Measurements from ENCODE around the gene FAM174B.

The FAM174B gene

GRCh38 chr15:92620991-92621390 lies 34.6 kb downstream of the FAM174B start:
- Histone ChIP-seq H3K27me3 (ENCODE audit: control insufficient read depth, insufficient read depth, low read length) (no peaks in the 10 kb centered on the region), H3K27ac (ENCODE audit: low read depth, low read length) (no peak overlapping the region), H3K36me3 (ENCODE audit: control insufficient read depth, insufficient read depth, low read length) (no peaks in the 10 kb centered on the region), H3K4me3 (ENCODE audit: low read length) (no peak overlapping the region), H3K4me1 (ENCODE audit: control insufficient read depth, insufficient read depth, low read length) (peaks cover 49% of the 10 kb centered on the region), H3K9ac (ENCODE audit: low read length) (no peak overlapping the region)

DNA sequence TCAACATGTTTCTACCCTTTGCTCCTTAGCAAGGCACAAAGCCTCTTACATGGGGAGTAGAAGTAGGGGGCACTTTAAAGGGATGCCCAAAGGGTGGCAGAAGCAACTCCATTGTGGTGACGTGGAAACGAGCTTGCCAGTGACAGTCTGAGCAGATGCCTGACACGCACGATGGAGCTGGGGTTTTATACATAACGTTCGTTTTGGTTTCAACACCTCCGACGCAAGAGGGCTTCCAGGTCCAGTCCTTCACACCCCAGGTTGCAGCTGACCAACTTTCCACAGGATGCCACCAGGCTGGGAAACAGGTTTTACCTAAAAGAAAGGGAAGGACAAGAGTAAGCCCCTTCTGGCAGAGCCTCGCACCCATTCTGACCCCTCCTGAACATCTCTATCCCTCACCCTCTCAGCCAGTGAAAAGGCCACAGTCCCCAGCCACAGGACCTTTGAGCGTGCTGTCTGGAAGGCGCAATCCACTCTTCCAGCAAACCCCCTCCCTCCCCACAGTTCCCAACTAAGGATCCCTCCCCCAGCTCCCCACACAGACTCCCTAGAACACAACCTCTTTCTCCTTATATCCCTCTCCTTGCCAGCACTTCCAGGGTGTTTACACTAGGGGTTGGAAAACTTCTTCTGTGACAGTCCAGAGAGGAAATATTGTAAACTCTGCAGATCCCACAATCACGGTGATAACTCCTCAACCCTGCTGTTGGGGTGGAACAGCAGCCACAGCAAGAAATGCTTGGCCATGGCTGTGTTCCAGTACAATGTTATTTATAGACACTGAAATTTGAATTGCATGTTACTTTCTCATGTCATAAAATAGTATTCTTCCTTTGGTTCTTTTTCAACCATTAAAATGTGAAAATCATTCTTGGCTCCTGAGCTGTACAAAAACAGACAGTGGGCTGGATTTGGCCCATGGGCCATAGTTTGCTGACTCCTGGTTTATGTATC lies 36.2 kb downstream of the FAM174B start:
- Histone ChIP-seq H3K27ac (ENCODE audit: low read depth, low read length) (peak overlapping the region; percentile 74), H3K27me3 (ENCODE audit: control insufficient read depth, insufficient read depth, low read length) (no peaks in the 10 kb centered on the region), H3K4me3 (ENCODE audit: low read length) (no peak overlapping the region), H3K4me1 (ENCODE audit: control insufficient read depth, insufficient read depth, low read length) (peaks cover 40% of the 10 kb centered on the region), H3K36me3 (ENCODE audit: control insufficient read depth, insufficient read depth, low read length) (no peaks in the 10 kb centered on the region), H3K9ac (ENCODE audit: low read length) (no peak overlapping the region)

GRCh38 chr15:92617549-92618520 lies 37.7 kb downstream of the FAM174B start:
- no peak overlapping the region for H3K9ac ChIP-seq (ENCODE audit: low read length)

DNA sequence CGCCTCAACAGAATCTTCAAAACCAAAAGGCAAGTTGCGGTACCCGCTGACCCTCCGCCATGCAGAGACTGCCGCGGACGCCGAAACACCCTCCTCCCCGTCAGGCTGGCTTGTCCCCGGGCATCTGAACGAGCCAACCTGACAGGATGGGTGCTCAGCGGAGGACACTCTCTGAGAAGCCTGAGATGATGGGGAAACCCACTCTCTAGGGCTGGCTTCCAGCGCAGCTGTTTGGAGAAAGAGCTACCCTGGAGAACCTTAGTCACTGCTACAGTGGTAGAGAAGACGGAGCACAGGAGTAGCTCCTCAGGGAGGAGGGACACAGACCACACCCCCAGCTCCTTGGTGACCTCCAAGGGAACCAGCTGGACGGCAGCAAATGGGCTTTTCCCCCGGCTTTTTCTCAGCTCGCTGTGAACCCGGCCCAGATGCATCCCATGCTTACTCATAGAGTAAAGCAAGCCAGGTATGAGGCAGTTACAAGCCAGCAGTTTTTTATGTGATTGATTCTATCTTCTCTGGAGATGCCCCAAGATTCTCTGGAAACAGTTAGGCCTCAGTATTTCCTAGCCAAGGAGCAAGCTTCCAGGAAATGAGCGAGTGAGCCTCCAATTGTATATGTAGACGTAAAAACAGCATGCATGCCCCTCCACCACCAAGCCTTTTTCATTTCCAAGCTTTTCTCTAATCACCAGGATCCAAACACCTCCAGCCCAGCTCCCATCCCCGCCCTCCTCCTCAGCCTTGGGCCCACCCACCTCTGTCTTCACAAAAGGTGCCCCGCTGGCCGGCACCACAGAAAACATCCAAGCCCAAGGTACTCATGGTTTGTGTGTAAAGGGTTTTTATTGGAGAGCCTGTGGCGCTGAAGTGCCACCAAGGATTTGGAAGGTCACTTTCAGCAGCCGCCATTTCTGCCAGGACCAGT lies 38.7 kb downstream of the FAM174B start:
- Histone ChIP-seq H3K4me3 (ENCODE audit: low read length) (no peak overlapping the region), H3K27me3 (ENCODE audit: control insufficient read depth, insufficient read depth, low read length) (no peaks in the 10 kb centered on the region), H3K27ac (ENCODE audit: low read depth, low read length) (peak overlapping the region; percentile 74), H3K9ac (ENCODE audit: low read length) (no peak overlapping the region), H3K4me1 (ENCODE audit: control insufficient read depth, insufficient read depth, low read length) (peaks cover 34% of the 10 kb centered on the region), H3K36me3 (ENCODE audit: control insufficient read depth, insufficient read depth, low read length) (no peaks in the 10 kb centered on the region)

More at GRCh38 chr15:92617549-92618520, 37.7 kb downstream of the FAM174B start:
- H3K4me3 ChIP-seq (ENCODE audit: low read length), result no peak overlapping the region
- H3K36me3 ChIP-seq (ENCODE audit: control insufficient read depth, insufficient read depth, low read length), result no peaks in the 10 kb centered on the region
- H3K27me3 ChIP-seq (ENCODE audit: control insufficient read depth, insufficient read depth, low read length), result no peaks in the 10 kb centered on the region
- peak overlapping the region; percentile 74 for H3K27ac ChIP-seq (ENCODE audit: low read depth, low read length)
- H3K4me1 ChIP-seq (ENCODE audit: control insufficient read depth, insufficient read depth, low read length), result peaks cover 31% of the 10 kb centered on the region

DNA sequence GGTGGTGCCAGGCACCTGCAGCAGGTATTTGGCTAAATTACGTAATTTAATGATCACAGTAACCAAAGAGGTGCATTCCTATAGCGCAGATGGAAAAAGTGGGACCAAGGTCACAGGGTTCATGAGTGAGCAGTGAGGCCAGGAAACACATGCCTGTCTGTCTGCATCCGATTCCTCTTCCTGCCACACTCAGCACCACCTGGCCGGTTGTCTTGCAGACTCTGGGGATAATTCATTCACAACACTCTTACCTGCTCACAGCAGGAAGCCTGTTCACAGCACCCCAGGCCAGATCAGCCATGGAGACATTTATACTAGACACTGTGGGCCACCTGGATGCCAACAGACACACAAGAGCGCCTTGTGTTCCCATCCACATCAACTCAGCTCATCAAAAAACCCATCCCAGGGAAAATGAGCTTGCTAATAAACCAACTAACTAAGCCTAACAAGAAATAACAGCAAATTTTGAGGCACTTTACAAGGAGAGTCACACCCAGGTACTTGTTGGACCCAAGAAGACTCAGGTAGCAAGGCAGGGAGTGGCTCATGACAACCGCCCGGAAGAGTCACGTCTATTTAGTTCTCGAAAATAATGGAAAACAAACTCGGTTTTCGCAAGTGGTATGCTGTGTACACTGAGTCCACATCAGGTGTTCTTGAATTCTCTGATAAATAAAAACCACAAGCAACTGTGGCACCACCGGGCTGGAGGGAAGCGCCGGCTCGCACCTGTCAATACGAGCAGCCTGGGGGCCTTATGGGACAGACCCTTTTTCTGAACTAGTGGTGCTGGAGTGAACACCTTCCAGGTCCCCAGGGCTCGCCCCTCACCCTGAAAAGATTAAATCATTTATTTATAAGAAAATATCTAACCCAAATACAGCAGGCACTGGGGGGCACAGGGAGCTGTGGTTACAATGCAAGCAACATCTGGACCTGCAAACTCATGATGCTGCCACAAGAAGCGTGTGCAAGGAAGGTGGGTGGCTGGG lies 40.5 kb downstream of the FAM174B start:
- no peak overlapping the region for H3K27ac ChIP-seq (ENCODE audit: low read depth, low read length)
- H3K27me3 ChIP-seq (ENCODE audit: control insufficient read depth, insufficient read depth, low read length), result no peaks in the 10 kb centered on the region
- peaks cover 27% of the 10 kb centered on the region for H3K4me1 ChIP-seq (ENCODE audit: control insufficient read depth, insufficient read depth, low read length)
- no peaks in the 10 kb centered on the region for H3K36me3 ChIP-seq (ENCODE audit: control insufficient read depth, insufficient read depth, low read length)
- no peak overlapping the region for H3K4me3 ChIP-seq (ENCODE audit: low read length)
- no peak overlapping the region for H3K9ac ChIP-seq (ENCODE audit: low read length)

- Histone ChIP-seq H3K27me3 (ENCODE audit: control insufficient read depth, insufficient read depth, low read length) (no peaks in the 10 kb centered on the region), H3K27ac (ENCODE audit: low read depth, low read length) (no peak overlapping the region), H3K9ac (ENCODE audit: low read length) (no peak overlapping the region)
Observed at GRCh38 chr15:92614301-92614700, 41.3 kb downstream of the FAM174B start.

GRCh38 chr15:92613841-92614240 lies 41.7 kb downstream of the FAM174B start:
- Histone ChIP-seq H3K36me3 (ENCODE audit: control insufficient read depth, insufficient read depth, low read length) (no peaks in the 10 kb centered on the region), H3K9ac (ENCODE audit: low read length) (no peak overlapping the region), H3K27me3 (ENCODE audit: control insufficient read depth, insufficient read depth, low read length) (no peaks in the 10 kb centered on the region), H3K4me3 (ENCODE audit: low read length) (no peak overlapping the region), H3K27ac (ENCODE audit: low read depth, low read length) (no peak overlapping the region), H3K4me1 (ENCODE audit: control insufficient read depth, insufficient read depth, low read length) (peaks cover 16% of the 10 kb centered on the region)

More at GRCh38 chr15:92614301-92614700, 41.3 kb downstream of the FAM174B start:
- H3K4me3 ChIP-seq (ENCODE audit: low read length), result no peak overlapping the region
- peaks cover 19% of the 10 kb centered on the region for H3K4me1 ChIP-seq (ENCODE audit: control insufficient read depth, insufficient read depth, low read length)
- H3K36me3 ChIP-seq (ENCODE audit: control insufficient read depth, insufficient read depth, low read length), result no peaks in the 10 kb centered on the region

- Histone ChIP-seq H3K36me3 (ENCODE audit: control insufficient read depth, insufficient read depth, low read length) (no peaks in the 10 kb centered on the region), H3K9ac (ENCODE audit: low read length) (no peak overlapping the region), H3K4me3 (ENCODE audit: low read length) (no peak overlapping the region), H3K27ac (ENCODE audit: low read depth, low read length) (peak overlapping the region; percentile 3), H3K27me3 (ENCODE audit: control insufficient read depth, insufficient read depth, low read length) (no peaks in the 10 kb centered on the region), H3K4me1 (ENCODE audit: control insufficient read depth, insufficient read depth, low read length) (peaks cover 12% of the 10 kb centered on the region)
Observed at GRCh38 chr15:92612891-92613290, 42.7 kb downstream of the FAM174B start.

DNA sequence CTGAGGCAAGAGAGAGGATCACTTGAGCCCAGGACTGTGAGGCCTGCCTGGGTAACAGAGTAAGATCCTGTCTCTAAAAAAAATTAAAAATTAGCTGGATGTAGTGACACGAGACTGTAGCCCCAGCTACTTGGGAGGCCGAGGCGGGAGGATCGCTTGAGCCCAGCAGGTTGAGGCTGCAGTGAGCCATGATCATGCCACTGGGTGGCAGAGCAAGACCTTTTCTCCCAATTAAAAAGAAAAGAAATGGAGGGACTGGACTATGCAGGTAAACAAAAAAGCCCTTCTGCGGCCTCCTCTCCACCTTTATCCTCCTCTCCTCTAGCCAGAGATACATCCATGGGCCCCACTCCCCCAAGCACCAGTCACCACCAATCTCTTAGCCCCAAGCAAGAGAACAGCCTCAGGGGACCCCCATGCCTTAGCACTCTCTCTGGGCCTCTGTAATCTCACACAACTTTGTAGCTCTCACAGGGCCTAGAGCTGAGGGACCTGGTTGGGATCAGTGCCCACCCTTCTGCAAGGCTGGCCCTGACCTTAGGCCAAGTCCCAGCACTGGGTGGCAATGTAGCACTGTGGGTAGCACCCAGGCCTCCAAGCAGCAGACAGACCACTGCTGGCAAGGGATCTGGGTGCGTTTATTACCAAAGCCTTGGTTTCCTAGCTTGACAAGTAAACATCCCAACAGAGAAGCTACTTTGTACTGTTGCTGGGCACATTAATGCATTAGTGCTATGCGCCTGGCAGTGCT lies 43.4 kb downstream of the FAM174B start:
- no peaks in the 10 kb centered on the region for H3K27me3 ChIP-seq (ENCODE audit: control insufficient read depth, insufficient read depth, low read length)
- H3K36me3 ChIP-seq (ENCODE audit: control insufficient read depth, insufficient read depth, low read length), result no peaks in the 10 kb centered on the region
- H3K4me3 ChIP-seq (ENCODE audit: low read length), result no peak overlapping the region
- H3K9ac ChIP-seq (ENCODE audit: low read length), result no peak overlapping the region
- peak overlapping the region; percentile 3 for H3K27ac ChIP-seq (ENCODE audit: low read depth, low read length)
- peaks cover 5% of the 10 kb centered on the region for H3K4me1 ChIP-seq (ENCODE audit: control insufficient read depth, insufficient read depth, low read length)

DNA sequence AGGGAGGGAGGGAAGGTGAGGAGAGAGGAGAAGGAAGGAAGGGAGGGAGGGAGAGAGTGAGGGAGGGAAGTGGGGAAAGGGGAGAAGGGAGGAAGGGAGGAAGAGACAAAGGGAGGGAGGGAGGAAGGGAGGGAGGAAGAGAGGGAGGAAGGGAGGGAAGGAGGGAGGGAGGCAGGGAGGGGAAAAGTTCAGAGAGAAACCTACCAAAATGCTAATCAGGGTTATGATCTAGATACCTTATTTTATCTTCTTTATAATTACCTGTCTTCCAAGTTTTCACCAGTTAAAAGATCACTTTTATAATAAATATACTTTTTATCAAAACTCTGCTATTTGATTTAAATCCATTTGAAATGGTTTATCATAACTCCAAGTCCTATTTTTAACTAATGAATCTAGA lies 44.4 kb downstream of the FAM174B start:
- no peak overlapping the region for H3K4me3 ChIP-seq (ENCODE audit: low read length)
- H3K4me1 ChIP-seq (ENCODE audit: control insufficient read depth, insufficient read depth, low read length), result peaks cover 3% of the 10 kb centered on the region
- H3K27me3 ChIP-seq (ENCODE audit: control insufficient read depth, insufficient read depth, low read length), result no peaks in the 10 kb centered on the region
- no peak overlapping the region for H3K27ac ChIP-seq (ENCODE audit: low read depth, low read length)
- H3K36me3 ChIP-seq (ENCODE audit: control insufficient read depth, insufficient read depth, low read length), result no peaks in the 10 kb centered on the region
- no peak overlapping the region for H3K9ac ChIP-seq (ENCODE audit: low read length)
